Calu3 (cell line): ENCODE measurements around the gene SF3A1. TPM values are rescaled to one million over a fixed set of nuclear protein-coding genes. Genes with fewer than 3 reads are reported as not detected.
"Not testable (repeated sequence)": the region's sequence is repeated elsewhere in the genome, so short reads cannot be mapped to it uniquely, and the experiment has no call there.

ENCODE experiments used
- BruUV-seq: library from RNA; stranded (reverse); fragments of 400-500 nt; replicated peaks from 2 replicates; lab custom pipeline; 2021; lab: Mats Ljungman, UMichigan
- CTCF ChIA-PET: fragments of 300-600 bp; sonication (Branson Sonifier 250); formaldehyde crosslinking; loops from one replicate; lab custom pipeline; 2022; ENCODE audit warnings: antibody characterized with exemption; lab: Charles Lee
- DNase-seq: peaks from one replicate; pipeline ENCODE4 v3.0.0; 2022
- H3K27ac Mint-ChIP-seq: one replicate; pipeline ENCODE4 v1.8.0; 2022; ENCODE audit warnings: mixed read lengths; ENCODE audit not compliant: unreplicated experiment
- H3K27me3 Mint-ChIP-seq: one replicate; pipeline ENCODE4 v1.8.0; 2022; ENCODE audit warnings: mixed read lengths; ENCODE audit not compliant: unreplicated experiment
- H3K36me3 Mint-ChIP-seq: one replicate; pipeline ENCODE4 v1.8.0; 2022; ENCODE audit warnings: mild to moderate bottlenecking, moderate library complexity, mixed read lengths; ENCODE audit not compliant: insufficient read depth, unreplicated experiment
- H3K4me1 Mint-ChIP-seq: one replicate; pipeline ENCODE4 v1.8.0; 2022; ENCODE audit warnings: mild to moderate bottlenecking, low read depth, mixed read lengths; ENCODE audit not compliant: unreplicated experiment
- H3K4me3 Mint-ChIP-seq: one replicate; pipeline ENCODE4 v1.8.0; 2022; ENCODE audit warnings: mild to moderate bottlenecking, low read depth, moderate library complexity, mixed read lengths; ENCODE audit not compliant: unreplicated experiment
- H3K9me3 Mint-ChIP-seq: one replicate; pipeline ENCODE4 v1.8.0; 2022; ENCODE audit warnings: low read depth, mixed read lengths; ENCODE audit not compliant: unreplicated experiment
- intact Hi-C: fragments of 100-400 bp; cut with micrococcal nuclease; formaldehyde crosslinking; loops from one replicate; pipeline ENCODE4 v1.10.0; 2022; ENCODE audit not compliant: unreplicated experiment
- total RNA-seq: library from RNA; stranded (reverse); gene quantifications from 2 replicates; pipeline ENCODE4 v1.2.3, GENCODE V29; 2022
- TF ChIP-seq, protein P1 (sequence below): fragments of 200-600 bp; IDR thresholded peaks from one replicate; pipeline ENCODE4 v1.8.0; 2022; ENCODE audit warnings: antibody characterized with exemption; ENCODE audit not compliant: unreplicated experiment

SF3A1 gene
- total RNA-seq, 1 experiment from 2014 or later: 197 TPM

- H3K27ac Mint-ChIP-seq: no peak overlapping the region
- intact Hi-C loops: no loop called here
- TF ChIP-seq, protein P1, sequence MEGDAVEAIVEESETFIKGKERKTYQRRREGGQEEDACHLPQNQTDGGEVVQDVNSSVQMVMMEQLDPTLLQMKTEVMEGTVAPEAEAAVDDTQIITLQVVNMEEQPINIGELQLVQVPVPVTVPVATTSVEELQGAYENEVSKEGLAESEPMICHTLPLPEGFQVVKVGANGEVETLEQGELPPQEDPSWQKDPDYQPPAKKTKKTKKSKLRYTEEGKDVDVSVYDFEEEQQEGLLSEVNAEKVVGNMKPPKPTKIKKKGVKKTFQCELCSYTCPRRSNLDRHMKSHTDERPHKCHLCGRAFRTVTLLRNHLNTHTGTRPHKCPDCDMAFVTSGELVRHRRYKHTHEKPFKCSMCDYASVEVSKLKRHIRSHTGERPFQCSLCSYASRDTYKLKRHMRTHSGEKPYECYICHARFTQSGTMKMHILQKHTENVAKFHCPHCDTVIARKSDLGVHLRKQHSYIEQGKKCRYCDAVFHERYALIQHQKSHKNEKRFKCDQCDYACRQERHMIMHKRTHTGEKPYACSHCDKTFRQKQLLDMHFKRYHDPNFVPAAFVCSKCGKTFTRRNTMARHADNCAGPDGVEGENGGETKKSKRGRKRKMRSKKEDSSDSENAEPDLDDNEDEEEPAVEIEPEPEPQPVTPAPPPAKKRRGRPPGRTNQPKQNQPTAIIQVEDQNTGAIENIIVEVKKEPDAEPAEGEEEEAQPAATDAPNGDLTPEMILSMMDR: no peak
- no peak overlapping the region for H3K4me3 Mint-ChIP-seq
- H3K9me3 Mint-ChIP-seq: no peaks in the 10 kb centered on the region
- H3K36me3 Mint-ChIP-seq: peaks cover 33% of the 10 kb centered on the region
- CTCF ChIA-PET: interaction anchor here (1.0 kb wide), 1 partner anchor 18 kb away, joined by 4 read pairs; no protein-coding TSS in a partner anchor
- H3K4me1 Mint-ChIP-seq: peaks cover 3% of the 10 kb centered on the region
- DNase-seq: no peak
- BruUV-seq: no TSS peak
- H3K27me3 Mint-ChIP-seq: no peaks in the 10 kb centered on the region
Measured at GRCh38 chr22:30404307-30404706, 47.6 kb upstream of the SF3A1 start.

- H3K36me3 Mint-ChIP-seq: peaks cover 36% of the 10 kb centered on the region
- CTCF ChIA-PET: interaction anchor here (0.7 to 1.3 kb wide), 3 partner anchors 9 to 228 kb away, joined by 3 read pairs; no protein-coding TSS in a partner anchor
- intact Hi-C loops: not testable (repeated sequence)
Measured at GRCh38 chr22:30402766-30403104, 46.0 kb upstream of the SF3A1 start.

GRCh38 chr22:30402028-30402765 is 45.5 kb upstream of the SF3A1 start:
- no TSS peak for BruUV-seq
- Mint-ChIP-seq H3K4me3 (no peak overlapping the region), H3K27ac (no peak overlapping the region), H3K4me1 (peaks cover 21% of the 10 kb centered on the region), H3K27me3 (no peaks in the 10 kb centered on the region), H3K36me3 (peaks cover 41% of the 10 kb centered on the region), H3K9me3 (no peaks in the 10 kb centered on the region)
- intact Hi-C loops: no loop called here
- CTCF ChIA-PET: interaction anchor here (0.7 to 1.3 kb wide), 3 partner anchors 9 to 228 kb away, joined by 3 read pairs; no protein-coding TSS in a partner anchor
- TF ChIP-seq, protein P1: no peak
- DNase-seq: no peak

More at GRCh38 chr22:30402766-30403104, 46.0 kb upstream of the SF3A1 start:
- not testable (repeated sequence) for DNase-seq, H3K27ac Mint-ChIP-seq, H3K9me3 Mint-ChIP-seq, H3K27me3 Mint-ChIP-seq, BruUV-seq, H3K4me3 Mint-ChIP-seq
- peaks cover 18% of the 10 kb centered on the region for H3K4me1 Mint-ChIP-seq

GRCh38 chr22:30401024-30401423 is 44.3 kb upstream of the SF3A1 start:
- DNase-seq, H3K9me3 Mint-ChIP-seq, H3K27ac Mint-ChIP-seq, H3K27me3 Mint-ChIP-seq, CTCF ChIA-PET, BruUV-seq, intact Hi-C loops, H3K4me3 Mint-ChIP-seq: not testable (repeated sequence)
- peaks cover 21% of the 10 kb centered on the region for H3K4me1 Mint-ChIP-seq
- H3K36me3 Mint-ChIP-seq: peaks cover 53% of the 10 kb centered on the region

GRCh38 chr22:30400159-30400558 is 43.5 kb upstream of the SF3A1 start:
- H3K9me3 Mint-ChIP-seq: no peaks in the 10 kb centered on the region
- no TSS peak for BruUV-seq
- no peak overlapping the region for H3K4me3 Mint-ChIP-seq
- no peak overlapping the region for H3K27ac Mint-ChIP-seq
- peaks cover 54% of the 10 kb centered on the region for H3K36me3 Mint-ChIP-seq
- intact Hi-C loops: no loop called here
- CTCF ChIA-PET: no interaction called here
- H3K4me1 Mint-ChIP-seq: peaks cover 21% of the 10 kb centered on the region
- no peak for DNase-seq
- H3K27me3 Mint-ChIP-seq: no peaks in the 10 kb centered on the region
- TF ChIP-seq, protein P1: no peak
